ENCODE data around the gene ZNF124.

- TF ChIP-seq CTCF (IDR thresholded peaks at IDR 0.05): no peak
- peak in 1 of 2 donors; percentile 66 for TF ChIP-seq POLR2A (IDR thresholded peaks at IDR 0.05)
Measured at GRCh38 chr1:247111700-247112478, 59.9 kb downstream of the ZNF124 start.

Data from uterus (tissue), 2 donors.